ENCODE measurements around the gene DNPEP.
"Not testable (repeated sequence)": the region's sequence is repeated elsewhere in the genome, so short reads cannot be mapped to it uniquely, and the experiment has no call there.

- not testable (repeated sequence) for TF ChIP-seq CTCF (IDR thresholded peaks at IDR 0.05; ENCODE audit: low read depth, low read length); POLR2A (IDR thresholded peaks at IDR 0.05; ENCODE audit: extremely low read depth, insufficient read length); MYC (IDR thresholded peaks at IDR 0.05; ENCODE audit: low read depth, low read length)
Measured at GRCh38 chr2:219407343-219407742, 19.6 kb upstream of the DNPEP start.
